ENCODE data around the gene TFAP2B. TPM values are rescaled to one million over a fixed set of nuclear protein-coding genes. Genes with fewer than 3 reads are reported as not detected.

The TFAP2B gene
- total RNA-seq, 6 experiments from 2014 or later = not detected

DNA sequence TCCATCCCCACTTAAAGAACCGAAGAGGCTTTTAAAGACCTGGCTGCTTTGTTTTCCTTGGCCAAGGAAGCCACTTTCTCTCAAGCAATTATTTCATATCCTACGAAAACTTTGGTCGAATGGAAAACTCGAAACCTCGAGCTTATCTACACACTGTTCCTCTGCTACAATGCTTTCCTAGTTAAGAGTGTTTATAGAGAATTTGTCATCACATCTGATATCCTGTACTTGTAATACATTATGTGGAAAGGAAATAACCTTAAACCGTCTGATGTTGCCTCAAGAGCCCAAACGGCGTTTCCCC lies 28.1 kb downstream of the TFAP2B start:
- TF ChIP-seq POLR2A (IDR thresholded peaks at IDR 0.05) = no peak
- TF ChIP-seq, protein P1, sequence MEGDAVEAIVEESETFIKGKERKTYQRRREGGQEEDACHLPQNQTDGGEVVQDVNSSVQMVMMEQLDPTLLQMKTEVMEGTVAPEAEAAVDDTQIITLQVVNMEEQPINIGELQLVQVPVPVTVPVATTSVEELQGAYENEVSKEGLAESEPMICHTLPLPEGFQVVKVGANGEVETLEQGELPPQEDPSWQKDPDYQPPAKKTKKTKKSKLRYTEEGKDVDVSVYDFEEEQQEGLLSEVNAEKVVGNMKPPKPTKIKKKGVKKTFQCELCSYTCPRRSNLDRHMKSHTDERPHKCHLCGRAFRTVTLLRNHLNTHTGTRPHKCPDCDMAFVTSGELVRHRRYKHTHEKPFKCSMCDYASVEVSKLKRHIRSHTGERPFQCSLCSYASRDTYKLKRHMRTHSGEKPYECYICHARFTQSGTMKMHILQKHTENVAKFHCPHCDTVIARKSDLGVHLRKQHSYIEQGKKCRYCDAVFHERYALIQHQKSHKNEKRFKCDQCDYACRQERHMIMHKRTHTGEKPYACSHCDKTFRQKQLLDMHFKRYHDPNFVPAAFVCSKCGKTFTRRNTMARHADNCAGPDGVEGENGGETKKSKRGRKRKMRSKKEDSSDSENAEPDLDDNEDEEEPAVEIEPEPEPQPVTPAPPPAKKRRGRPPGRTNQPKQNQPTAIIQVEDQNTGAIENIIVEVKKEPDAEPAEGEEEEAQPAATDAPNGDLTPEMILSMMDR (IDR thresholded peaks at IDR 0.05) = no peak
- DNase-seq = no peak
- Histone ChIP-seq H3K4me3 (no peak overlapping the region), H3K4me1 (peaks cover 0 to 13% (median 0%) of the 10 kb centered on the region in 4 donors), H3K9me3 (no peaks in the 10 kb centered on the region), H3K27ac (no peak overlapping the region), H3K27me3 (peaks cover 0 to 67% of the 10 kb centered on the region in 2 donors), H3K36me3 (no peaks in the 10 kb centered on the region)
- no peak for ATAC-seq
- intact Hi-C loops (cut with DNase I) = no loop called here
- WGBS (ENCODE audit: insufficient coverage, low coverage, low lambda C conversion rate, missing lambda C conversion rate) = 4% methylated on average over 8 of the region's 8 CpGs

DNA sequence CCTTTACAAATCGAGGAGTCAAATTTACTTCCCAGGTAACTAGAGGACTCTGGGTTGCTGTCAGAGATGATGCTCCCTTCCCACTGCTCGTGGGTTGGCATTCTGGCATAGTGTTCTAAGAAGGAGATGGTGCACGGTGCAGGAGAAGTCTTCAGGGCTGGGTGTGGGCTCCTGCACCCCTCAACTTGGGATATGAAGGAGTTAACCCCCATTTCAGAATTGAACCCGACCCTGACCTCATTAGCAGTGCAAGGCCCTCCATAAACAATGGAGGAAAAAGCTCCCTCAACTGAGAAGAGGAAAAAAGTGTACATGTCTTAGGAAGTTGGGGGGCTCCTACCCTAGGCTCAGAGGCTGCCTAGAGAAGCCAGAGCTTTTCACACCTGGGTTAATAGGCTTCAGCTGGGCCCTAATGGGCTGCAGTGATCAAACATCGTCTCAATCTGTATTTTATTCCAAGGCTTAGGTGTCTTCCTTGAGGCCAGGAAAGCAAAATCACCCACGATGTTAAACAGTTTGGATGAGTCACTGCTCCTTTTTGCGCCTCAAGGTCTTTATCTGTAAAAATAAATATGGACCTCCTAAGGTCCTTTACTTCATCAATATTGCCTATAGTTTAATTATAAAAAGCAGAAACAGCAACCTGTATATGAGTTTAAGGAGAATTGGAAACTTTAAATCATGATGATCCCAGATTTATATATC lies 29.4 kb downstream of the TFAP2B start:
- no peaks in the 10 kb centered on the region for H3K9me3 ChIP-seq
- WGBS (ENCODE audit: insufficient coverage, low coverage, low lambda C conversion rate, missing lambda C conversion rate) = 8% methylated on average over 7 of the region's 7 CpGs
- TF ChIP-seq, protein P1 (IDR thresholded peaks at IDR 0.05) = no peak
- TF ChIP-seq POLR2A (IDR thresholded peaks at IDR 0.05) = no peak
- ATAC-seq = no peak
- intact Hi-C loops (cut with DNase I) = no loop called here
- H3K27ac ChIP-seq = no peak overlapping the region
- no peak overlapping the region for H3K4me3 ChIP-seq
- H3K27me3 ChIP-seq = peaks cover 0 to 61% of the 10 kb centered on the region in 2 donors
- no peaks in the 10 kb centered on the region for H3K36me3 ChIP-seq
- no peak for DNase-seq
- peaks cover 0 to 13% (median 0%) of the 10 kb centered on the region in 4 donors for H3K4me1 ChIP-seq

DNA sequence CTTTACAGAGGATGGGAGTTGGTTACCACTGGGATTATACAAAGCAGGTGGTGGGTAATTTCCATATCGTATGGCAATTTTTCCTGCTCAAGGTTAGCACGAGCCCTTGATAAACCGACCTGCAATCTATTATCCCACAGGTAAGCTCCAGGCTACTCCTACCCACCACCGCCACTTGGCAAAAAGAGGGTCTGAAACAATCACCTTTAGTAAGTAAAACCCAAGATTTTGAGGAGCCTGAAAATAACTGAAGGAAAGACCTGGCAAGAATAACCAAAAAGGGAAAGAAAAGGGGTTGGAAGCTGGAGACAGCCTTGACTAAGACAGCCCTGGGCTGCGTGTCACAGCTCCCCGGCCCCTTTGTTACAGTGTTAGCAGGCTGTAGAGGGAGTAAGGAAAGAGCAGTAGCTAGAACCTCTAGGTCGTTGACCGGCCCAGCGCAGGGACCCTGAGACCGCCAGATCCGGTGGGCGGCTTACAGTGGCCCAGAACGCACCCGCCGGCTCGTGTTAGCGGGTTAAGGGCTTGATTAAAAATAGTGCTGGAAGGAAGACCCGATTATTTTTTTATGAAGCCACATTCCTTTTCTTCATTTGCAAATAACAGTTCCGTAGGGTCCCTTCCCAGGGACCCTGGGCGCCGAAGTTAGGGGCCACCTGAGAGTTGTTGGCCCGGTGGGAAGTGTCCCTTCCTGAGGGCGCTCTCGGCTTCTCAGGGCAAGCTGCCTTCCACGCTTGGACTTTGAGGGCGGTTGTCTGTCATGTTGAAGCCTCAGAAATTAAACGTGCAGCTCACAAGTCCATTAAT lies 30.5 kb downstream of the TFAP2B start:
- Histone ChIP-seq H3K4me3 (no peak overlapping the region), H3K27ac (no peak overlapping the region), H3K27me3 (peaks cover 0 to 52% of the 10 kb centered on the region in 2 donors), H3K9me3 (no peaks in the 10 kb centered on the region), H3K4me1 (peaks cover 0 to 13% (median 0%) of the 10 kb centered on the region in 4 donors), H3K36me3 (no peaks in the 10 kb centered on the region)
- no peak for TF ChIP-seq POLR2A (IDR thresholded peaks at IDR 0.05)
- TF ChIP-seq, protein P1 (IDR thresholded peaks at IDR 0.05) = no peak
- intact Hi-C loops (cut with DNase I) = no loop called here
- 4% methylated on average over 27 of the region's 27 CpGs for WGBS (ENCODE audit: insufficient coverage, low coverage, low lambda C conversion rate, missing lambda C conversion rate)
- no peak for ATAC-seq
- DNase-seq = no peak

DNA sequence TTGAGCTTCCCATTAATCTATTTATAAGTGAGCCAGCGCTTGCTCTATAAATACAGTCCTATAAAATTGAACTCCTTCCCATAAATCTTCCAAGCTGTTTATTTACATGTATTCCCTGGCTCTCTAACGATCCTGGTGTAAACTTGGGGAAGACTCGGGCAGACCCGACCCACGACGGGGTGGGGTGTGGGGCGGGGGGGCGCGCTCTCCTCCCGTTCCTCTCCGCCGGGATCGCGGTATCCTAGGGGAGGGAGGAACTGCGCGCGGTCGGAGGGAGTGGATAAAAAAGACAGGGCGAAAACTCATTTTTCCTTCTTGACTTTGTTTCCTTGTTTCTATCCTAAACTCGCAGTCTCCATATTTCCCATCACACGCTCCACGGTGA lies 31.1 kb downstream of the TFAP2B start:
- intact Hi-C loops (cut with DNase I) = no loop called here
- no peak overlapping the region for H3K4me3 ChIP-seq
- no peaks in the 10 kb centered on the region for H3K36me3 ChIP-seq
- TF ChIP-seq, protein P1 (IDR thresholded peaks at IDR 0.05) = no peak
- no peak for TF ChIP-seq POLR2A (IDR thresholded peaks at IDR 0.05)
- DNase-seq (no peak), ATAC-seq (no peak)
- H3K27me3 ChIP-seq = peaks cover 0 to 46% of the 10 kb centered on the region in 2 donors
- H3K4me1 ChIP-seq = peaks cover 0 to 13% (median 0%) of the 10 kb centered on the region in 4 donors
- H3K27ac ChIP-seq = no peak overlapping the region
- no peaks in the 10 kb centered on the region for H3K9me3 ChIP-seq
- WGBS (ENCODE audit: insufficient coverage, low coverage, low lambda C conversion rate, missing lambda C conversion rate) = 4% methylated on average over 22 of the region's 22 CpGs

Measured in right lobe of liver (tissue), 6 donors.